Stimulated activated CD4-positive, alpha-beta T cell treated with anti-CD3 and anti-CD28 coated beads, Interleukin-12 subunit alpha, Interleukin-12 subunit beta, amount 100 ng/mL, for 48 hours (primary cell): ENCODE measurements around the gene ZNF41.
"Not testable (repeated sequence)": the region's sequence is repeated elsewhere in the genome, so short reads cannot be mapped to it uniquely, and the experiment has no call there.

Experiments
- DNase-seq, 3 donors: peaks; one replicate each; pipeline ENCODE4 v3.0.0-alpha.2; 2020; ENCODE audit warnings: low read depth in 2 of 3, low spot score in 1 of 3

ZNF41 gene

GRCh38 chrX:47492133-47492532 is 9.1 kb upstream of the ZNF41 start:
- DNase-seq, result not testable (repeated sequence)

GRCh38 chrX:47489507-47490275 is 6.7 kb upstream of the ZNF41 start:
- DNase-seq, result no peak

GRCh38 chrX:47484885-47485284 is 1.9 kb upstream of the ZNF41 start:
- no peak for DNase-seq

GRCh38 chrX:47483306-47484268 is 565 bp upstream of the ZNF41 start:
- DNase-seq, result no peak

GRCh38 chrX:47482065-47482511 is 934 bp downstream of the ZNF41 start:
- DNase-seq, result no peak

- DNase-seq, result no peak
Observed at GRCh38 chrX:47481160-47481559, 1.9 kb downstream of the ZNF41 start.

- no peak for DNase-seq
Observed at GRCh38 chrX:47480576-47480975, 2.4 kb downstream of the ZNF41 start.

- DNase-seq, result no peak
Observed at GRCh38 chrX:47475476-47475875, 7.5 kb downstream of the ZNF41 start.

- DNase-seq, result no peak
Observed at GRCh38 chrX:47467106-47467505, 15.9 kb downstream of the ZNF41 start.

GRCh38 chrX:47460561-47460960 is 22.5 kb downstream of the ZNF41 start:
- no peak for DNase-seq

GRCh38 chrX:47458528-47458927 is 24.5 kb downstream of the ZNF41 start:
- DNase-seq, result no peak

- DNase-seq, result no peak
Observed at GRCh38 chrX:47456080-47456479, 26.9 kb downstream of the ZNF41 start.

- no peak for DNase-seq
Observed at GRCh38 chrX:47452112-47452511, 30.9 kb downstream of the ZNF41 start.

- no peak for DNase-seq
Observed at GRCh38 chrX:47448165-47448806, 34.7 kb downstream of the ZNF41 start.

GRCh38 chrX:47447607-47448006 is 35.4 kb downstream of the ZNF41 start:
- DNase-seq, result no peak

GRCh38 chrX:47446971-47447370 is 36.1 kb downstream of the ZNF41 start:
- no peak for DNase-seq

- no peak for DNase-seq
Observed at GRCh38 chrX:47446431-47446830, 36.6 kb downstream of the ZNF41 start.

GRCh38 chrX:47430925-47431324 is 52.1 kb downstream of the ZNF41 start:
- no peak for DNase-seq

GRCh38 chrX:47422444-47422843 is 60.6 kb downstream of the ZNF41 start:
- no peak for DNase-seq

- DNase-seq, result no peak
Observed at GRCh38 chrX:47420962-47421361, 62.1 kb downstream of the ZNF41 start.

- DNase-seq, result no peak
Observed at GRCh38 chrX:47420265-47420664, 62.8 kb downstream of the ZNF41 start.

- DNase-seq, result no peak
Observed at GRCh38 chrX:47413179-47413594, 69.8 kb downstream of the ZNF41 start.
